ENCODE measurements around the gene IGSF3.

Gene IGSF3

GRCh38 chr1:116556289-116557006 is 111.1 kb downstream of the IGSF3 start:
- no peak for DNase-seq (ENCODE audit: low read depth)

GRCh38 chr1:116554924-116555323 is 112.6 kb downstream of the IGSF3 start:
- no peak for DNase-seq (ENCODE audit: low read depth)

- no peak for DNase-seq (ENCODE audit: low read depth)
These were observed 114.0 kb downstream of the IGSF3 start for GRCh38 chr1:116553386-116554115.

GRCh38 chr1:116546354-116546977 is 121.1 kb downstream of the IGSF3 start:
- DNase-seq (ENCODE audit: low read depth): no peak

- DNase-seq (ENCODE audit: low read depth): no peak
These were observed 122.2 kb downstream of the IGSF3 start for GRCh38 chr1:116545359-116545705.

GRCh38 chr1:116544588-116545358 is 122.8 kb downstream of the IGSF3 start:
- no peak for DNase-seq (ENCODE audit: low read depth)

- no peak for DNase-seq (ENCODE audit: low read depth)
These were observed 127.4 kb downstream of the IGSF3 start for GRCh38 chr1:116540088-116540487.

GRCh38 chr1:116538544-116538943 is 129.0 kb downstream of the IGSF3 start:
- DNase-seq (ENCODE audit: low read depth): no peak

- no peak for DNase-seq (ENCODE audit: low read depth)
These were observed 129.6 kb downstream of the IGSF3 start for GRCh38 chr1:116537898-116538297.

GRCh38 chr1:116537040-116537831 is 130.3 kb downstream of the IGSF3 start:
- no peak for DNase-seq (ENCODE audit: low read depth)

- no peak for DNase-seq (ENCODE audit: low read depth)
These were observed 133.4 kb downstream of the IGSF3 start for GRCh38 chr1:116534014-116534739.

GRCh38 chr1:116533429-116533820 is 134.1 kb downstream of the IGSF3 start:
- no peak for DNase-seq (ENCODE audit: low read depth)

GRCh38 chr1:116532671-116533428 is 134.7 kb downstream of the IGSF3 start:
- DNase-seq (ENCODE audit: low read depth): no peak

- DNase-seq (ENCODE audit: low read depth): no peak
These were observed 135.6 kb downstream of the IGSF3 start for GRCh38 chr1:116531917-116532316.

- DNase-seq (ENCODE audit: low read depth): no peak
These were observed 137.9 kb downstream of the IGSF3 start for GRCh38 chr1:116529681-116530080.

- no peak for DNase-seq (ENCODE audit: low read depth)
These were observed 138.3 kb downstream of the IGSF3 start for GRCh38 chr1:116529199-116529631.

- no peak for DNase-seq (ENCODE audit: low read depth)
These were observed 139.0 kb downstream of the IGSF3 start for GRCh38 chr1:116528329-116529083.

- DNase-seq (ENCODE audit: low read depth): no peak
These were observed 142.1 kb downstream of the IGSF3 start for GRCh38 chr1:116525440-116525839.
